B cell (primary cell): ENCODE data around the gene ANXA4. TPM values are rescaled to one million over a fixed set of nuclear protein-coding genes. Genes with fewer than 3 reads are reported as not detected.

ENCODE experiments used
- ATAC-seq: fragments of 200-7000 bp; cut with Tn5 transposase; one replicate; pipeline ENCODE4 v1.10.0; 2021; ENCODE audit warnings: low read depth, mild to moderate bottlenecking, moderate number of reproducible peaks, moderate library complexity
- CTCF ChIA-PET: fragments of 350-600 bp; sonication (Branson Sonifier 250); formaldehyde crosslinking; loops from one replicate; lab custom pipeline; 2021; ENCODE audit warnings: antibody characterized with exemption, inconsistent platforms; lab: Charles Lee
- POLR2A ChIA-PET: fragments of 350-600 bp; sonication (Branson Sonifier 250); formaldehyde crosslinking; loops from one replicate; lab custom pipeline; 2021; ENCODE audit warnings: antibody characterized with exemption; lab: Charles Lee
- DNase-seq: peaks from one replicate; pipeline ENCODE4 v3.0.0; 2013
- H2AFZ ChIP-seq: 2 replicates; pipeline ENCODE4 v1.6.1; 2012; ENCODE audit warnings: mild to moderate bottlenecking, low read depth, low read length; ENCODE audit not compliant: insufficient read depth, poor library complexity, severe bottlenecking
- H3K27ac ChIP-seq, 2 donors: 1 replicate in 1 of 2; 2 replicates in 1 of 2; pipeline ENCODE4 v1.5.1; 2012 to 2013; ENCODE audit warnings: low read length in 2 of 2, mild to moderate bottlenecking in 2 of 2, moderate library complexity in 1 of 2
- H3K27me3 ChIP-seq, 4 experiments: fragments of 200-600 bp in 1 of 4; sonication (generic) in 1 of 4; replicated peaks in 1 of 4; 1 replicate in 2 of 4; 2 replicates in 2 of 4; pipeline versions ENCODE4 v1.6.1 to v1.7.0; 2013 to 2016; ENCODE audit warnings: low read length in 3 of 4, mild to moderate bottlenecking in 2 of 4, mixed read lengths in 1 of 4, moderate library complexity in 1 of 4; ENCODE audit not compliant: insufficient read depth in 4 of 4, control insufficient read depth in 3 of 4; ENCODE audit errors: control extremely low read depth in 1 of 4
- H3K36me3 ChIP-seq, 2 experiments: replicated peaks in 1 of 2; 1 replicate in 1 of 2; 2 replicates in 1 of 2; pipeline versions ENCODE4 v1.6.1 to v1.7.1; 2013; ENCODE audit warnings: low read length in 1 of 2; ENCODE audit not compliant: insufficient read depth in 2 of 2, control insufficient read depth in 1 of 2; ENCODE audit errors: control extremely low read depth in 1 of 2, extremely low read depth in 1 of 2
- H3K4me1 ChIP-seq, 2 donors: fragments of 200-600 bp in 1 of 2; sonication (generic) in 1 of 2; 1 replicate in 1 of 2; 2 replicates in 1 of 2; pipeline versions ENCODE4 v1.5.1 to v1.6.1; 2013 to 2017; ENCODE audit warnings: low read length in 2 of 2; ENCODE audit not compliant: control insufficient read depth in 2 of 2, insufficient read depth in 2 of 2
- H3K4me2 ChIP-seq: replicated peaks from 2 replicates; pipeline ENCODE3; 2012; ENCODE audit warnings: mild to moderate bottlenecking, low read depth, low read length; ENCODE audit not compliant: poor library complexity, severe bottlenecking
- H3K4me3 ChIP-seq, 5 experiments: fragments of 200-600 bp in 1 of 5; sonication (generic) in 1 of 5; 1 replicate in 3 of 5; 2 replicates in 2 of 5; pipeline versions ENCODE4 v1.5.1 to v1.7.0; 2011 to 2016; ENCODE audit warnings: low read length in 4 of 5, mild to moderate bottlenecking in 4 of 5, low read depth in 2 of 5, control low read depth in 1 of 5, moderate library complexity in 1 of 5; ENCODE audit not compliant: insufficient read depth in 1 of 5; ENCODE audit errors: control extremely low read depth in 1 of 5, extremely low read depth in 1 of 5
- H3K79me2 ChIP-seq: fragments of 200-600 bp; sonication (generic); one replicate; pipeline ENCODE4 v1.6.0; 2016; ENCODE audit warnings: low read length; ENCODE audit not compliant: control insufficient read depth, insufficient read depth
- H3K9ac ChIP-seq: fragments of 200-600 bp; sonication (generic); 2 replicates; pipeline ENCODE4 v1.6.1; 2017; ENCODE audit warnings: mild to moderate bottlenecking, low read length, moderate library complexity
- H3K9me3 ChIP-seq, 3 donors: one replicate each; pipeline versions ENCODE4 v1.6.1 to v1.7.1; 2013; ENCODE audit warnings: low read length in 2 of 3; ENCODE audit not compliant: control insufficient read depth in 2 of 3, insufficient read depth in 1 of 3; ENCODE audit errors: control extremely low read depth in 1 of 3
- H4K20me1 ChIP-seq: 2 replicates; pipeline ENCODE4 v1.6.0; 2012; ENCODE audit warnings: mild to moderate bottlenecking, low read length; ENCODE audit not compliant: insufficient read depth, control insufficient read depth, poor library complexity, severe bottlenecking
- H3K27ac Mint-ChIP-seq: one replicate; pipeline ENCODE4 v1.8.0; 2021; ENCODE audit warnings: mixed read lengths
- H3K27me3 Mint-ChIP-seq: one replicate; pipeline ENCODE4 v1.8.0; 2021; ENCODE audit warnings: mixed read lengths
- H3K4me1 Mint-ChIP-seq: one replicate; pipeline ENCODE4 v1.8.0; 2021; ENCODE audit warnings: mixed read lengths
- H3K4me3 Mint-ChIP-seq: one replicate; pipeline ENCODE4 v1.8.0; 2021; ENCODE audit warnings: mixed read lengths
- H3K9me3 Mint-ChIP-seq: one replicate; pipeline ENCODE4 v1.8.0; 2022; ENCODE audit warnings: mixed read lengths; ENCODE audit not compliant: insufficient read depth
- CTCF ChIP-seq: fragments of 200-600 bp; IDR thresholded peaks from one replicate; pipeline ENCODE4 v1.8.0; 2022; ENCODE audit warnings: antibody characterized with exemption, mild to moderate bottlenecking
- EZH2 ChIP-seq: IDR thresholded peaks from 2 replicates; pipeline ENCODE4 v1.6.1; 2012; ENCODE audit warnings: borderline replicate concordance, low read depth, mild to moderate bottlenecking, moderate library complexity, low read length; ENCODE audit not compliant: insufficient read depth, poor library complexity, severe bottlenecking
- WGBS: methylation state at CpG from one replicate; pipeline ENCODE4 v1.1.5; 2013; ENCODE audit warnings: missing lambda C conversion rate; ENCODE audit not compliant: insufficient coverage; 5-methylcytosine and 5-hydroxymethylcytosine counted together
- intact Hi-C: fragments of 100-400 bp; cut with micrococcal nuclease; formaldehyde crosslinking; loops from one replicate; pipeline ENCODE4 v1.10.0; 2022
- polyA plus RNA-seq: library from polyadenylated mRNA; depleted of rRNA; stranded (reverse); fragments of >200 nt; gene quantifications from 2 replicates; pipeline ENCODE4 v1.2.3, GENCODE V29; 2012
- total RNA-seq, 2 donors: library from RNA; stranded (reverse); fragments of 120-200 nt in 1 of 2; gene quantifications; 1 replicate in 1 of 2; 2 replicates in 1 of 2; pipeline versions ENCODE4 v1.2.3 to v1.2.4, GENCODE V29; 2013 to 2022

Gene ANXA4
- total and polyA plus RNA-seq, 2 donors (not counting 1 experiment from before 2014, with no cell fraction given) = 28.4 to 61.7 TPM

- DNase-seq (no peak), ATAC-seq (no peak)
- peaks cover 3 to 4% of the 10 kb centered on the region in 2 experiments for H3K36me3 ChIP-seq
- H3K9me3 Mint-ChIP-seq = no peaks in the 10 kb centered on the region
- no peak overlapping the region for H3K27ac Mint-ChIP-seq
- CTCF ChIA-PET = interaction anchor here (1.0 to 1.5 kb wide), 3 partner anchors 12 to 66 kb away, joined by 3 to 6 read pairs (median 3); no protein-coding TSS in a partner anchor
- WGBS = 100% methylated on average over 3 of the region's 6 CpGs
- POLR2A ChIA-PET = interaction anchor here (0.6 kb wide), 1 partner anchor 17 kb away, joined by 3 read pairs; no protein-coding TSS in a partner anchor
- peaks cover under 1 to 2% of the 10 kb centered on the region in 2 donors for H3K4me1 ChIP-seq
- no peak overlapping the region for H3K9ac ChIP-seq
- no peaks in the 10 kb centered on the region for H3K27me3 Mint-ChIP-seq
- H3K27me3 ChIP-seq = no peaks in the 10 kb centered on the region
- TF ChIP-seq CTCF (no peak), EZH2 (no peak)
- no peak overlapping the region for H2AFZ ChIP-seq
- no peaks in the 10 kb centered on the region for H3K9me3 ChIP-seq
- H3K4me2 ChIP-seq = no peak overlapping the region
- peaks cover 38% of the 10 kb centered on the region for H4K20me1 ChIP-seq
- intact Hi-C loops = no loop called here
- peaks cover 21% of the 10 kb centered on the region for H3K4me1 Mint-ChIP-seq
- peaks cover 70% of the 10 kb centered on the region for H3K79me2 ChIP-seq
- no peak overlapping the region for H3K4me3 Mint-ChIP-seq
- no peak overlapping the region for H3K27ac ChIP-seq
- H3K4me3 ChIP-seq = no peak overlapping the region
These were observed 8.3 kb downstream of the ANXA4 start for GRCh38 chr2:69750246-69750645.

- no peak overlapping the region for H3K9ac ChIP-seq
- Mint-ChIP-seq H3K4me1 (peaks cover 19% of the 10 kb centered on the region), H3K27ac (no peak overlapping the region), H3K9me3 (no peaks in the 10 kb centered on the region), H3K27me3 (no peaks in the 10 kb centered on the region), H3K4me3 (no peak overlapping the region)
- ATAC-seq = no peak
- no peaks in the 10 kb centered on the region for H3K9me3 ChIP-seq
- H3K79me2 ChIP-seq = peaks cover 41% of the 10 kb centered on the region
- WGBS = no CpG with 5 or more reads among the region's 3 CpGs
- peaks cover 29% of the 10 kb centered on the region for H4K20me1 ChIP-seq
- no peak overlapping the region for H3K27ac ChIP-seq
- ChIA-PET CTCF (no interaction called here), POLR2A (interaction anchor here (1.8 kb wide), 1 partner anchor 11 kb away, joined by 5 read pairs; the partner anchor contains the start of gene ANXA4)
- no peaks in the 10 kb centered on the region for H3K27me3 ChIP-seq
- TF ChIP-seq EZH2 = no peak
- H3K4me1 ChIP-seq = no peaks in the 10 kb centered on the region
- no peak overlapping the region for H3K4me2 ChIP-seq
- no peak overlapping the region for H3K4me3 ChIP-seq
- DNase-seq = no peak
- intact Hi-C loops = no loop called here
- no peak overlapping the region for H2AFZ ChIP-seq
- H3K36me3 ChIP-seq = peaks cover 4 to 8% of the 10 kb centered on the region in 2 experiments
These were observed 11.9 kb downstream of the ANXA4 start for GRCh38 chr2:69753659-69754363.
